ENCODE measurements around the gene FAM20B. TPM values are rescaled to one million over a fixed set of nuclear protein-coding genes. Genes with fewer than 3 reads are reported as not detected.

The FAM20B gene
- total and polyA plus RNA-seq, 9 donors, result 19.0 to 62.0 (median 49.1) TPM

GRCh38 chr1:179030130-179030529, 4.4 kb downstream of the FAM20B start:
- H3K27ac ChIP-seq, result no peak overlapping the region
- no peaks in the 10 kb centered on the region for H3K27me3 ChIP-seq
- no peak overlapping the region for H3K4me3 ChIP-seq
- H3K36me3 ChIP-seq, result no peaks in the 10 kb centered on the region
- H3K4me1 ChIP-seq (ENCODE audit: insufficient read depth), result peaks cover 13% of the 10 kb centered on the region
- intact Hi-C loops (cut with DNase I), result no loop called here
- no peak for DNase-seq
- WGBS, 3 donors, result 28 to 38% (median 30%) methylated on average over 5 of the region's 5 CpGs
- H3K9me3 ChIP-seq, result no peaks in the 10 kb centered on the region
- TF ChIP-seq EP300 (IDR thresholded peaks at IDR 0.05) (no peak), CTCF (IDR thresholded peaks at IDR 0.05) (no peak), POLR2A (IDR thresholded peaks at IDR 0.05) (no peak)

GRCh38 chr1:179030683-179031082, 5.0 kb downstream of the FAM20B start:
- H3K27me3 ChIP-seq, result no peaks in the 10 kb centered on the region
- no peak overlapping the region for H3K27ac ChIP-seq
- H3K4me3 ChIP-seq, result no peak overlapping the region
- no peaks in the 10 kb centered on the region for H3K36me3 ChIP-seq
- 87 to 89% (median 88%) methylated on average over 3 of the region's 3 CpGs for WGBS, 3 donors
- intact Hi-C loops (cut with DNase I), result no loop called here
- no peak for DNase-seq
- H3K9me3 ChIP-seq, result no peaks in the 10 kb centered on the region
- TF ChIP-seq POLR2A (IDR thresholded peaks at IDR 0.05) (no peak), EP300 (IDR thresholded peaks at IDR 0.05) (no peak), CTCF (IDR thresholded peaks at IDR 0.05) (no peak)
- peaks cover 13% of the 10 kb centered on the region for H3K4me1 ChIP-seq (ENCODE audit: insufficient read depth)

- Histone ChIP-seq H3K27ac (no peak overlapping the region), H3K4me3 (no peak overlapping the region), H3K36me3 (no peaks in the 10 kb centered on the region), H3K9me3 (no peaks in the 10 kb centered on the region), H3K27me3 (no peaks in the 10 kb centered on the region), H3K4me1 (ENCODE audit: insufficient read depth) (peaks cover 16% of the 10 kb centered on the region)
- DNase-seq, result no peak
- WGBS, 3 donors, result 87 to 91% (median 90%) methylated on average over 3 of the region's 3 CpGs
- TF ChIP-seq EP300 (IDR thresholded peaks at IDR 0.05) (no peak), CTCF (IDR thresholded peaks at IDR 0.05) (no peak), POLR2A (IDR thresholded peaks at IDR 0.05) (no peak)
- intact Hi-C loops (cut with DNase I), result no loop called here
Measured at GRCh38 chr1:179031284-179031683, 5.6 kb downstream of the FAM20B start.

- Histone ChIP-seq H3K36me3 (no peaks in the 10 kb centered on the region), H3K4me1 (ENCODE audit: insufficient read depth) (peaks cover 15% of the 10 kb centered on the region), H3K27ac (no peak overlapping the region), H3K27me3 (no peaks in the 10 kb centered on the region), H3K9me3 (no peaks in the 10 kb centered on the region), H3K4me3 (no peak overlapping the region)
- no peak for DNase-seq
- TF ChIP-seq POLR2A (IDR thresholded peaks at IDR 0.05), result no peak
- TF ChIP-seq CTCF (IDR thresholded peaks at IDR 0.05), result no peak
- no peak for TF ChIP-seq EP300 (IDR thresholded peaks at IDR 0.05)
- intact Hi-C loops (cut with DNase I), result no loop called here
- WGBS, 3 donors, result 21 to 55% (median 45%) methylated on average over 1 of the region's 1 CpG
Measured at GRCh38 chr1:179031855-179032513, 6.3 kb downstream of the FAM20B start.
